Progenitor cell of endocrine pancreas (in vitro differentiated cells): Measurements from ENCODE around the gene GALNT9. TPM values are rescaled to one million over a fixed set of nuclear protein-coding genes. Genes with fewer than 3 reads are reported as not detected.

Experiments
- DNase-seq: peaks from one replicate; pipeline ENCODE4 v3.0.0; 2021; ENCODE audit warnings: low spot score; ENCODE audit not compliant: unreplicated experiment
- H3K27ac Mint-ChIP-seq: 2 replicates; pipeline ENCODE4 v1.8.0; 2021; ENCODE audit warnings: mild to moderate bottlenecking, moderate library complexity, mixed read lengths
- H3K27me3 Mint-ChIP-seq: 2 replicates; pipeline ENCODE4 v1.8.0; 2021; ENCODE audit warnings: mixed read lengths
- H3K36me3 Mint-ChIP-seq: 2 replicates; pipeline ENCODE4 v1.8.0; 2022; ENCODE audit warnings: mixed read lengths; ENCODE audit not compliant: insufficient read depth
- H3K4me1 Mint-ChIP-seq: 2 replicates; pipeline ENCODE4 v1.8.0; 2021; ENCODE audit warnings: low read depth, mixed read lengths
- H3K4me3 Mint-ChIP-seq: 2 replicates; pipeline ENCODE4 v1.8.0; 2021; ENCODE audit warnings: low read depth, mild to moderate bottlenecking, moderate library complexity, mixed read lengths
- H3K9me3 Mint-ChIP-seq: 2 replicates; pipeline ENCODE4 v1.8.0; 2021; ENCODE audit warnings: low read depth, mixed read lengths
- CTCF ChIP-seq: fragments of 200-600 bp; sonication (generic); IDR thresholded peaks from one replicate; pipeline ENCODE4 v1.5.0; 2021; ENCODE audit warnings: antibody characterized with exemption, mild to moderate bottlenecking; ENCODE audit not compliant: unreplicated experiment
- total RNA-seq: library from RNA; stranded (reverse); gene quantifications from 2 replicates; pipeline ENCODE4 v1.2.1, GENCODE V29; 2021

The GALNT9 gene
- total RNA-seq, 1 donor from 2014 or later, result 0.36 TPM

DNA sequence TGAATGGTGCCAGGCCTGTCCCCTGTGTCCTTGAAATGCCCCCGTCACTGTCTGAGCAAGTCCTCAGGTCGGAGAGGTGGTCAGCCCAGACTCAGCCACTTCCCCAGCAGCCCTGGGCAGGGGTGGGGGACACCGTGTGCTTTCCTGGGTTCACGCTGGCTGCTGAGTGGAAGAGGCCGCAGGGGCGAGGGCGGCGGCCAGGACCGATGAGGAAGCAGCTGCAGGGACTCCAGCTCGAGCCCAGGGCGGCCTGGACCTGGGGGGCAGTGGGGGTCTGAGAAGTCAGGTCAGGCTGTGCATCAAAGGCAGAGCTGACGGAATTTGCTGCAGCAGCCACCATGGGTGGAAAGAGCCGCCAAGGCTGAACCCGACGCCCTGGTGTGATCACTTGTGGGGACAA is 156.8 kb downstream of the GALNT9 start:
- Mint-ChIP-seq H3K36me3 (no peaks in the 10 kb centered on the region), H3K27me3 (peaks cover 54% of the 10 kb centered on the region)
- TF ChIP-seq CTCF, result no peak

DNA sequence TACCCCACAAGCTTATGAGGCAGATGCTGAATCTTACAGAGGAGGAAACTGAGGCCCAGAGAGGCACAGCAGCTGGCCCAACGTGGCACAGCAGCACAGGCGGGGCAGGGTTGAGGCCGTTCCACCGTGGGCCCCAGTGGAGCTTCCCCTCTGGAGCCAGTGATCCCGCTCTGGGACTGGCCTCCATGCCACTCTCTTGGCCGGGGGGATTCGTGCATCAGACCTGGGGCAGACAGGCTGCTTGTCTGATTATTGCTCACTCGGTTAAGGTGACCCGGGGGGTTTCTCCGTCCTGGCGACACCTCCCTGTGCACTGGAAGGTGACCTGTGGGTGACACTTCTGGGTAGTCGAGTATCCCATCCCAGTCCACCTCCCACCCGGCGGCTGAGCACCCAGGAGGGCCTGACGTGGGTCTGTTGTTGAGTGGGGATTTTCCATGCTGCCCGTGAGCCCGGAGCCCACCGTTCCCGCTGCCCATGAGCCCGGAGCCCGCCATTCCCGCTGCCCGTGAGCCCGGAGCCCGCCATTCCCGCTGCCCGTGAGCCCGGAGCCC is 157.3 kb downstream of the GALNT9 start:
- Mint-ChIP-seq H3K9me3 (no peaks in the 10 kb centered on the region), H3K36me3 (no peaks in the 10 kb centered on the region), H3K4me3 (no peak overlapping the region), H3K4me1 (no peaks in the 10 kb centered on the region), H3K27me3 (peaks cover 58% of the 10 kb centered on the region), H3K27ac (no peak overlapping the region)
- TF ChIP-seq CTCF, result no peak
- no peak for DNase-seq

More for the DNA sequence above, 156.8 kb downstream of the GALNT9 start:
- no peak overlapping the region for H3K27ac Mint-ChIP-seq
- no peaks in the 10 kb centered on the region for H3K9me3 Mint-ChIP-seq
- H3K4me1 Mint-ChIP-seq, result no peaks in the 10 kb centered on the region
- DNase-seq, result no peak
- H3K4me3 Mint-ChIP-seq, result no peak overlapping the region

DNA sequence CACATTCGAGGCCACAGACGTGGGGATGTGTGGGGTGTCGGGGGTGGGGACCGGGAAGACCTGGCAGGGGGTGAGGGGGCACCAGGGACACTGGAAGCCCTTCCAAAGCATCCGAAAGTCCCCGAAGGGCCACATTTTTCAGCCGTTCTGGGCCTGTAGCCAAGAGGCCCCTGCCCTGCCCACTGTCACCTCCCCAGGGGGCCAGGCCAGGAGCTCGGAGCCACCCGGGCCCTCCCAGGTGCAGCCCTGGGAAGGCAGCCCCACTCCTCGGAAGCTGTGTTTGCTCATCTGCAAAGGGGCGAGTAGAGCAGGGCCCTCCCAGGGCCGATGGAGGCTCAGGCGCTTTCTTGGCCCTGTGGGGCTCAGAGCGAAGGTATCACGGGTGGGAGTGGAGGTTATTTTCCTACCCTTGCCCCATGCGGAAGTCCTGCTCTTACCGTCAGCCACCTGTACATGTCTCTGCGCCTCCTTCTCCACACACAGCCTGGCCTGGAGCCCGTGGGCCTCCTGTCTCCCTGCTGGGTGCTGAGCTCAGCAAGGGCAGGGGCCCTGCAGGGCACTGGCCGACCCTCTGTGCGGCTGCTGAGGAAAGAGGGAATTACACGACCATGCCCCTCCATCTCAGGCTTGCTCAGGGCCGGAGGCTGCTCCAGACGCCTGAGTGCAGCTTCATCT is 158.0 kb downstream of the GALNT9 start:
- no peaks in the 10 kb centered on the region for H3K9me3 Mint-ChIP-seq
- no peak for DNase-seq
- no peak for TF ChIP-seq CTCF
- no peaks in the 10 kb centered on the region for H3K4me1 Mint-ChIP-seq
- H3K36me3 Mint-ChIP-seq, result no peaks in the 10 kb centered on the region
- H3K27me3 Mint-ChIP-seq, result peaks cover 55% of the 10 kb centered on the region
- no peak overlapping the region for H3K27ac Mint-ChIP-seq
- no peak overlapping the region for H3K4me3 Mint-ChIP-seq

DNA sequence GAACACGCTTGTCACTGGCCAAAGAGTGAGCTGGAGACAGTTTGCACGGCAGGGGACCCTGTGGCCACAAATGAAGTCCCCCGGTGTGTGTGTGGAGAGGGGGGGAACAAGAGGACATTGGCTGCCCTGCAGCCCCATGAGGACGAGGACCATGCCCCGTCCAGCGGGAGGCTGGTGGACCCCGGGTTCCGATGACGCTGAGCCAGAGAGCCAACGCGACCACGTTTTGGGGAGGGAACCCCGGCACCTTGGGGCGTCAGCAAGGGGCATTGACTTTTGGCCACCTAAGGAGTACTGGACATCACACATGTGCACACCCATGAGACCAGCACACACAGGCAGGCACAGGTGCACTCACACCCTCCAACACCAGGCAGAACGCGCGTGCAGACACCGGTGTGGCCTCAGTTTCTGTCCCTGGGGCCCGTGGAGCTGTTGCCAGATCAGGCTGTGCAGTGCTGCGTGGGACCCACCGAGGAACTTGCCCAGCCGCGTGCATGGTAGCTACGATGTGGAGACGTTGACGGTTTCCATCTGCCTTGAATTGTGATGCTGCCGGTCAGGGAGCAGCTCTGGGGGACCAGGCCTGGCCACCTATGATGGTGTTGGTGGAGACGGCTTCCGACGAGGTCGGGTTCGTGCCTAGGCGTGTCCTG is 158.6 kb downstream of the GALNT9 start:
- TF ChIP-seq CTCF, result no peak
- Mint-ChIP-seq H3K9me3 (peaks cover 4% of the 10 kb centered on the region), H3K27ac (no peak overlapping the region), H3K27me3 (peaks cover 51% of the 10 kb centered on the region), H3K36me3 (no peaks in the 10 kb centered on the region), H3K4me1 (no peaks in the 10 kb centered on the region), H3K4me3 (no peak overlapping the region)
- no peak for DNase-seq

DNA sequence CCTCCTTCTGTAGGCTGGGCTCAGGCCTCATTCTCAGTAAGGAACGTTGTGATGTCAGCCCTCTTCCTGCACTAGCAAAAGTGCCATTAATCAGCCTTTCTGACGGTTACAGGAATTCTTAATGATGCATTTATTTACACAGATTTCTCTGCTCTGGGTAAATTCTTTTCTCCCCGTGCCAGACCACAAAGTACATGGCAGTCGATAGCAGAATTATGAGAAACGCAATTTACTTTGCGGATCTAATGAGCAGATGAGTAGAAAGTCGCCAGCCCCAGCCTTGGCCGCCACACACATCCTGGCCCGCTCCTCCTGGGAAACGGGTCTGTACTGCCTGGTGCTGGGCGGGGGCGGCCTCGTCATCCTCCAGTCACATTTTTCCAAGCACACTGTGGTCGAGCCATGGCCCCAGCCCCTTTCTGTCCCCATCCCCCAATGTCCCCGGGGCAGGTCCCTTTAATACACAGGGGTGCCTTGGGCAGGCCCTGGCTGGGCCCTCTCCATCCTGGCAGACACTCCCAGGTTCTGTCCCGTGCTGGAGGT is 159.2 kb downstream of the GALNT9 start:
- no peak overlapping the region for H3K4me3 Mint-ChIP-seq
- peaks cover 4% of the 10 kb centered on the region for H3K9me3 Mint-ChIP-seq
- H3K4me1 Mint-ChIP-seq, result no peaks in the 10 kb centered on the region
- H3K27me3 Mint-ChIP-seq, result peaks cover 51% of the 10 kb centered on the region
- H3K36me3 Mint-ChIP-seq, result no peaks in the 10 kb centered on the region
- no peak for TF ChIP-seq CTCF
- DNase-seq, result no peak
- H3K27ac Mint-ChIP-seq, result no peak overlapping the region
